Fibroblast of peridontal ligament (primary cell): ENCODE measurements around the gene SLC51A.
A peak's percentile ranks its signal among the peaks of the same experiment; 100 is the strongest.

Experiments
- DNase-seq: peaks from one replicate; pipeline ENCODE4 v3.0.0-alpha.2; 2010; ENCODE audit errors: extremely low read depth

The SLC51A gene

DNA sequence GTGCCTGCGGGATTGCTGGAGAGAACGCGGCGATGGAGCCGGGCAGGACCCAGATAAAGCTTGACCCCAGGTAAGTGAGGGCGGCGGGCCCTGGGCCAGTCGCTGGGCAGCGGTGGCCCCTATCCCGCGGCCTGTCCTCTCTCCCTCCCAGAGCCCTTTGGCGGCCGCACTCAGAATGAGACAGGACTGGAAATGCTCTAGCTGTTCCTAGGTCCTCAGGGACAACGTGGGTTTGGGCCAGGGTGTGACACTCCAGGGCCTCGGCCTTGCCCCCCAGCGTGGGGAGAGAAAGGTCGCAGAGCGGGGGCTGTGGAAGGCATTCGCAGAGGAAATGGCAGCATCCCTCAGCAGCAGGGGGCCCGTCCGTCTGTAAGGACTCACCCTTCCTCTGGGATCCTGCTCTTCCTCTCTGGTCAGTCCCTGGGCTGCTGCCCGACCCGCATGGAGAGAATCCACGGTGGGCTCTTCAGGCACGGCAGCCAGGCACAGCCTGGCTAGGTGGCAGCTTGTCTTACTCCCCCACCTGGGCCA is 412 bp downstream of the SLC51A start:
- no peak for DNase-seq

GRCh38 chr3:196217307-196218154 is 1.2 kb downstream of the SLC51A start:
- no peak for DNase-seq

DNA sequence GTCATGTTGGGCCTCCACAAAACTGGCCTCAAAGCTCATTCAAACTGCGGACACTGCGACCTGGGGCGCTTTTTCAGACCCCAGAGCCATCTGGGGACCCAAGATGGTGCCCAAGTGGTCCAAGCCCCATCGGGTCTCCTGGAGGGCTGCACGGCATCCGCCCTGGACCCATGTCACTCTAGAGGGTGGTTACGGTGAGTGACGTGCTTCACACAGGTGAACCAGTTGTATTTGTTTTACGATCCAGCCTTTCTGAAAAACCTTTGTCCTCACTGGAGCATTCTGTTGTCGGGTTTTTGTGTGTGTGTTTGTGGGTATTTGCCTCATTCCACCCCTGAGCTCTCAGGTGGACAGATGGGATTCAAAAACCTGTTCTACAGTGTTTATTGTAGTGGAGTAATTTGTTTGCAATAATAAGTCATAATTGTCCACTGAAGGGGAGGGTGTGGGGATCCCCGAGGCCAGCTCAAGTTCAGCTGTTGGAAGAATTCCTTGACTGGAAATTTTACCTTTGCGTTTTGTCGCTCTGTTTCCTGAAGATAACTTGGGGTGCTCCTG is 1.9 kb downstream of the SLC51A start:
- DNase-seq: no peak

DNA sequence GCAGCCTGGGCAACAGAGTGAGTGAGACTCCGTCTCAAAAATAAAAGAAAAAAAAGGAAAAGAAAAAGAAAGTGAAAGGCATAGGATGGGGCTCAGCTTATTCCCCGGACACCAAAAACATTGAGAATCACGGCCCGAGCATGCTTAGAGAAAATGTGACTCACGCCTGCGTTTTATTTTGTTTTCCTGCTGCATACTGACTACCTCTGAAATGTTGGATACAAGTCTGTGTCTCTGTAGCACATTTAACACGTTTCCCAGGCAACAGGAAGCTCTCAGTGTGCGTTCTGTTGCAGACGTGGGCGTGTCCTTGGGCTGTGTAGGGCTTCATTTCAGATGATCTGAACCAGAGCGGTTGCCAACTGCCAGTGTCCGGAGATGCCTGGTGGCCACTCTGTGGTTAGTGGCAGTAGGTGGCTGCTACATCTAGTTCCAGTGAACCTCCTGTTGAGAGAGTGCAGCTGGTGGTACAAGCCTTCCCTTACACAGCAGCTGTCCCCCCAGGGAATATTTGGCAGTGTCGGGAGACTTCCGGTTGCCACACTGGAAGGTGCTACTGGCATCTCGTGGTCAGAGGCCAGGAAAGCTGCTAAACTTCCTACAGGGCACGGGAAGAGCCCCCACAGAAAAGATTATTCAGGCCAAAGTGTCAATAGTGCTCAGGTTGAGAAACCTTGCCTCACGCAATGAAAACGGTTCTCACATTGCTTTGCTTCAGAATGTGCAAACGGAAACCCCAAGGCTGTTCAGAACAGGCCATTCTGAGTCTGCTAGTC is 3.0 kb downstream of the SLC51A start:
- DNase-seq: peak; percentile 86

GRCh38 chr3:196219970-196220311 is 3.6 kb downstream of the SLC51A start:
- DNase-seq: no peak

DNA sequence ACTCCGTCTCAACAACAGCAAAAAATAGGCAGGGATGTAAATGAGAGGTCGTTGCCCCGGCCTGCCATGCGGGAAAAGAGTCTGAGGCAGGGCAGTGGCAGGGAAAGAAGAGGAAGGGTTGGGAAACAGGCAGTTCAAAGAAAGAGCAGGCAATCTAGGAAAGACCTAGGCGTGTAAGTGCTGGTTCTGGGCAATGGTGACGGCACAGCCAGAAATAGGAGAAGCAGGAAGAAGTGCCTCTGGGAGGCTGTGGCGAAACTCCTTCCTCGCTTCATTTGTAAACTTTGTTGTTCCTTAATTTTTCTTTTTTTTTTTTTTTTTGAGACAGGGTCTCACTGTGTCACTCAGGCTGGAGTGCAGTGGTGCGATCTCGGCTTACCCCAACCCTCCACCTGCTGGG is 4.3 kb downstream of the SLC51A start:
- no peak for DNase-seq

DNA sequence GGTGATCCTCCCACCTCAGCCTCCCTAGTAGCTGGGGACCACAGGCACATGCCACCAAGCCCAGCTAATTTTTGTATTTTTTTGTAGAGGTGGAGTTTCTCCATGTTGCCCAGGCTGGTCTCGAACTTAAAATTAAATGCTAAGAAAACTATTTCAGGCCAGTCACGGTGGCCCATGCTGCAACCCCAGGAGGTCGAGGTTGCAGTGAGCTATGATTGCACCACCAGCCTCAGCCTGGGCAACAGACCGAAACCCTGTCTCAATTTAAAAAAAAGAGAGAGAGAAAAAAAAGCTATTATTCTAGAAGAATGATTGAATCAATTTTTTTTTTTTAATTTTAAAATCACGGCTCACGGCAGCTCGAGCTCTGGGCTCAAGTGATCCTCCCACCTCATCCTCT is 4.7 kb downstream of the SLC51A start:
- no peak for DNase-seq

- no peak for DNase-seq
Measured at GRCh38 chr3:196222876-196223595, 6.7 kb downstream of the SLC51A start.

GRCh38 chr3:196225086-196225485 is 8.8 kb downstream of the SLC51A start:
- no peak for DNase-seq

DNA sequence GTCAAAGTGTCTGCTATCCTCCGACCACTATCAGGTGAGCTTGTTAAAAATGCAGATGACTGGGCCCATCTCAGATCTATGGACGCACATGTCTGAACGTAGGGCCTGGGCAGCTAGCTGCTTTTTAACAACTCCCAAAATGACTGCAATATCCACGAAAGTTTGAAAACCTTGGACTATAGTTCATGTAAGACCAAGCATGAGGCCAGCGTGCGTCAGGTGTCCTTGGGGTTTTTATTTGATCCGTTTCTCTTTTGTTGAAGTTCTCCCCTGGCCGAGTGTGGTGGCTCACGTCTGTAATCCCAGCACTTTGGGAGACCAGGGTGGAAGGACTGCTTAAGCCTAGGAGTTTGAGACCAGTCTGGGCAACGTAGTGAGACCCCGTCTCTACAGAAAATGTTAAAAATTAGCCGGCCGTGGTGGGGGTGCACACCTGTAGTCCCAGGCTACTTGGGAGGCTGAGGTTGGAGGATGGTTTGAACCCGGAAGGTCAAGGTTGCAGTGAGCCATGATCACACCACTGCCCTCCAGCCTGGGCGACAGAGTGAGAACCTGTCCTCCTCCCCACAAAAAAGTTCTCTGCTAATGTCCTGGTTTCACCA is 9.5 kb downstream of the SLC51A start:
- no peak for DNase-seq

DNA sequence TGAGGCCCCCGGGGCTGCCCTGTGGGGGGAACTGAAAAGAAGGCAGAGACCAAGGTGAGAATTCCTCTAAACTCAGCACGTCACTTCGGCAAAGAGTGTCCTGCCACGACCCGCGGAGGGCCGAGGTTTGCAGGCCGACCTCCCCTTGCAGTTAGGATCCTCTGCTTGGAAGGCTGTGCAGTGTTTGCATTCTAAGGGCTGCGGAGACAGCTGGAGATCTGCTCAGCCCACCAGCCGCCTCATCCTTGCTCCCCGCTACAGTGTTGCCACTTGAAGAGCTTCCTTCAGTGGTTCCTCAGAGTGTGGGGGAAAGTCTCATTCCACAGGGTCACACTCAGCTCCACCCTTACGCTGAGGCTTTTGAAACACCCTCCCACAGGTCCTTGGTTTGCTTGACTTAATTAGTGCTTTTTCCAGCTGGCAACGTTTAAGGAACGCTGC is 10.8 kb downstream of the SLC51A start:
- no peak for DNase-seq

DNA sequence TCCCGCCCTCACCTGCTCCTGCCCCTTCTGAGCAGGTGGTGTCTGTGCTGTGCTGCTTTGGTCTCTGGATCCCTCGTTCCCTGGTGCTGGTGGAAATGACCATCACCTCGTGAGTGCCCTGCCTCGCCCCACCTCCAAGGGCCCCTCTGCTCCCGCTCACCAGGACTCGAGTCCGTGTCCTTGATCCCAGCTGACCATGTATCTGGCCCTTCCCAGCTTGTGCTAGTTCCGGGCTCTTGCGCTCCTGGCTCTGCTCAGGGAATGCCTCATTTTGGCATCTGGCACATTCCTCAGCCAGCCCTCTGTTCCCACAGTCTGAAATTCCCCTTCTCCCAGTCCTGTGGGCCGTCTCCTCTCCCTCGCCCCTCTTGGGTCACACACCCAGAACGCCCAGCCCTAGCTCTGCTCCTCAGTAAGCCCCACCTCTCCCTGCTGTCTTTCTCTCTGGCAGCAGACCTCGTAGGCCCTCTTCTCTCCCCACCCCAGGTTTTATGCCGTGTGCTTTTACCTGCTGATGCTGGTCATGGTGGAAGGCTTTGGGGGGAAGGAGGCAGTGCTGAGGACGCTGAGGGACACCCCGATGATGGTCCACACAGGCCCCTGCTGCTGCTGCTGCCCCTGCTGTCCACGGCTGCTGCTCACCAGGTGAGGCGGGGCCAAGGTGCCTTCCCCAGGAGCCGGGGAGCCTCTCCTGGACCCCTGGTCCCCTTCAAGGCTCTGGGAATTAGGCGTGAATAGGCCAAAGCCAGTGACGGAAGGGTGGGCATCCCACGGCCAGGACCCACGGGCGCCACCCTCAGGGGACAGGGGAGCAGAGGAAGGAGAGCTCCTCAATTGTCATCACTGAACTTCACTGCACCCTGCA is 11.5 kb downstream of the SLC51A start:
- peak; percentile 50 for DNase-seq

DNA sequence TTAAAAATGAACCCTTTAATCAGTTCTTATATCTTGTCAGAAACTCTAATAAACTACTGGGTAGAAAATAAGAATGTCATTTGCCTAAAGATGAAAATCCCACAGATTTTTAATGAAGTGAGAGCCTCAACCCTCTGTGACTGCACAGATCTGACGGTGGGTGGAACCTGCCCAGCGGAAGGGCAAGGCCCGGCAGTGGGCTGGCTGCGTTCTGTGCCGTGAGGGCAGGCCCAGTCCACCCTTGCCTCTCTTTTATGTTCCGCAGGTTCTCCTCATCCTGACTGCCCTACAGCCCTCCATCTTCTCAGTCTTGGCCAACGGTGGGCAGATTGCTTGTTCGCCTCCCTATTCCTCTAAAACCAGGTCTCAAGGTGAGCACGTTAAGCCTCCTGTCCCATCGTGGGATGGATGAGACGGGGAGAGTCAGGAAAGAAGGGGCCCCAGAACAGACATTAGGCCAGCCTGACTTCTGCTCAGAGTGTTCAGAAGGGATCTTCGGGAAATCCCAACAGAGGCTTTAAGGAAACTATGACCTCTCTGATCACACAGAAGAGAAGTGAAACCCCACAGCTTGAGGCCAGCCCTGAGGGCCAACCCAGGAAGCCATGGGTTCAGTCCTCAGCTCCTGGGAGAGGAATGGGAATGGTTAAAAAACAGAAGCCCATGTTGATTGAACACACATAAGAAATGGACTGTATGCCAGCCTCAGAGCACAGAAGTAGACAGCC is 16.0 kb downstream of the SLC51A start:
- no peak for DNase-seq

GRCh38 chr3:196232882-196233251 is 16.5 kb downstream of the SLC51A start:
- no peak for DNase-seq

GRCh38 chr3:196235452-196236122 is 19.3 kb downstream of the SLC51A start:
- DNase-seq: no peak

GRCh38 chr3:196236223-196236622 is 19.9 kb downstream of the SLC51A start:
- no peak for DNase-seq

DNA sequence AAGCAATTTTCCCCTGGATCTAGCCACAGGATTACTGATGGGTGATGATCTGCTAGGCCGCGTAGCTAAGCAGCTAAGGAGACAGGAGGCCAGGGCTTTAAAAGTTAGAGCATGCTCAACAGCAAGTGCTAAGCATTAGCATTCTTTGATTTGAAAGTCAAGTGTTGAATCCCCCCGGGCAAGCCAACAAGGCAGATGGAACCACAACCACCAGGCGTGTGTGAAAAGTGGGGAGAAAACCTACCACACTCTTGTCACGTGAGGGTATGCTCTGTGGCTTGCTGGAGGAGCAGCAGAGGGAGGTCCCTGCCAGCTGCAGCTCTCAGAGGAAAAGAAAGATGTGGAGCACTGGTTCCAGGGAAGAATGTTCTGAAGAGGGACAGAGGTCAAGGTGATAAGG is 20.9 kb downstream of the SLC51A start:
- DNase-seq: no peak

DNA sequence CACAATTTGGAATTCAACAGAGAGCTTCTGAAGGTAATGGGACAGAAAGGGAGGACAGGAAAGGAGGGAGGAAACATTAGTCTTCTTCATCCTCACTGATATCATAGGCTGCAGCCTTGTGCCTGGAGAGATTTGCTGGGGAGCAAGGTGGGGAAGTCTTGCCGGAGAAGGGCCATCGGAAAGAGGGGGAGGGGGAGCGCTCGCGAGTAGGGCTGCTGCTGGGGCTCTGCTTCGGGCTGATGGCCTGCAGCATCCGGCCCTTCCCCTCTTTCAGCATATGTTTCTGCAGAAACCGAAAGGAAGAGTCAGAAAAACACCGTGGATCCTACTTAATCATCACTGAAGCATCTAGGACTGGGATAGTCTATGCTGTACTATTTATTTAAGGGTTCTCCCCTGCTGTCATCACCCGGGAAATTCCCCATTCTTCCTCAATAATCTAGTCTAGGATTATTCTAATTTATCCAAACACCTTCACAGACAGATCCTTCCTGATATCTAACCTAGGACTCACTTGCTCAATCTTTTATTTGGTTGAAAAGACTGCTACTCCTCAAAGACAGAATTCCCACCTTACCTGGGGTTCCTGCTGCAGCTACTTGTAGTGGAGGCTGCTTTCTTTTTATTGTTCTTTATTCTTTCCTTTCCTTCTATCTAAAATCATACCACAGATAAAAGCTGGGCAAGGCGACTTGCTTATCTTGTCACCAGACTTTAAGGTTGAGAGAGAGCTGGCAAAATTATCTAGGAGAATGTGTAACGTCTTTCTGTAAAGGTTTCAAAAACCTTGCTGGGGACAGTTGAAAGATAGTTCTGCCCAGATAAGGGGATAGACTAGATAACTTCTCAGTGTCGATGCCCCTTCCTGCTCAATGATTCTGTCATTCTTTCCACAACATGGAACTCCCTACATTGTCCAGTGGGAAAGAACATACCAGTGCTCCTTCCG is 22.6 kb downstream of the SLC51A start:
- DNase-seq: no peak
